Measurements from ENCODE around the gene RAB6D. TPM values are rescaled to one million over a fixed set of nuclear protein-coding genes. Genes with fewer than 3 reads are reported as not detected.

RAB6D gene
- total and polyA plus RNA-seq, 2 of the 13 experiments (the other 11 are each of a cell fraction or from before 2014, with no cell fraction given): 0.01 TPM; not detected in 1

DNA sequence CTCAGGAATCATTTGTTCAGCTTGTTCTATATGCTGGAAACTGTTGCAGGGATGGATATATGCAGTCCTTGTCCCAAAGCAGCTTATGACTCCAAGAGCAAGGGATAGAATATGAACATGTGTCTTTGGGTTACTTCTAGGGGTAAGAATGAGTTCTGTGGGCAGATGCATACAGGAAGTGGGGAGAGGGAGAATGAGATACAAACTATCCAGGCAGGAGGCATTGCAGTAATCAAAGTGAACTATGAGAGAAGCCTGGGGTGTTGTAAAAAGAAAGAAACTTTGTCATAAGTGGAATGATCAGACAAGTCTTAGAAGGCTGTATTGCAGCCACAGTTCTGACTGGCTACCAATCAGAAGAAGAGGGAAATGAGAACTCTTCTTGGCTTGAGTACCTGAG is 44.8 kb upstream of the RAB6D start:
- Histone ChIP-seq H3K9me3 (ENCODE audit: low read length) (no peaks in the 10 kb centered on the region), H3K79me2 (ENCODE audit: insufficient read depth, low read length) (no peaks in the 10 kb centered on the region), H2AFZ (ENCODE audit: low read length) (no peak overlapping the region), H3K27me3 (ENCODE audit: control insufficient read depth in 1 of 2, insufficient read depth in 2 of 2, low read length in 2 of 2) (peaks cover 3 to 46% of the 10 kb centered on the region in 2 experiments; a peak in 4 of 5 replicates), H3K27ac (ENCODE audit: extremely low read length, insufficient read depth, low read length) (no peak overlapping the region), H3K4me2 (ENCODE audit: low read depth, low read length) (no peak overlapping the region), H3K9ac (ENCODE audit: insufficient read depth, low read depth, low read length) (no peak overlapping the region), H3K36me3 (replicated peaks in 1 of 2; ENCODE audit: control insufficient read depth in 1 of 2, insufficient read depth in 2 of 2, low read length in 2 of 2) (no peaks in the 10 kb centered on the region), H3K4me3 (replicated peaks in 1 of 3; ENCODE audit: insufficient read depth in 1 of 3, low read depth in 2 of 3, low read length in 3 of 3) (no peak overlapping the region), H3K4me1 (ENCODE audit: insufficient read depth, low read length) (0 out of 2 replicates have a peak, but pooled peaks cover 5% of the 10 kb centered on the region), H4K20me1 (ENCODE audit: insufficient read depth, low read length) (no peaks in the 10 kb centered on the region)
- FAIRE-seq (no peak), DNase-seq (ENCODE audit: low spot score) (no peak), ATAC-seq (no peak)
- TF ChIP-seq HOXA9 (CRISPR knock-in tag; IDR thresholded peaks at IDR 0.05; ENCODE audit: borderline replicate concordance): no peak
- TF ChIP-seq ZNF766 (CRISPR knock-in tag; IDR thresholded peaks at IDR 0.05; ENCODE audit: borderline replicate concordance): no peak
- no peak for TF ChIP-seq PCBP2 (optimal IDR thresholded peaks at IDR 0.05; ENCODE audit: low read depth, low read length, poor library complexity, severe bottlenecking)
- no peak for TF ChIP-seq FOXA3 (CRISPR knock-in tag; IDR thresholded peaks at IDR 0.05)
- no peak for TF ChIP-seq MATR3 (CRISPR knock-in tag; IDR thresholded peaks at IDR 0.05)
- TF ChIP-seq ZNF652 (CRISPR knock-in tag; IDR thresholded peaks at IDR 0.05; ENCODE audit: borderline replicate concordance, low read depth): no peak
- TF ChIP-seq GLI4 (CRISPR knock-in tag; IDR thresholded peaks at IDR 0.05; ENCODE audit: borderline replicate concordance): no peak
- no peak for TF ChIP-seq FOXP1 (IDR thresholded peaks at IDR 0.05)
- TF ChIP-seq FOXP1 (CRISPR knock-in tag; IDR thresholded peaks at IDR 0.05): no peak
- no peak for TF ChIP-seq FOXC1 (CRISPR knock-in tag; IDR thresholded peaks at IDR 0.05; ENCODE audit: borderline replicate concordance)
- ChIA-PET CTCF (ENCODE audit: low intra/inter-chr PET ratio, low total read pairs) (no interaction called here), POLR2A (no interaction called here)
- in situ Hi-C loops (cut with HindIII; ENCODE audit: extremely low pct_ligation_motif_present, low pct_unique_long_range_greater_than_20kb) (loop anchor here (25.0 kb wide), 1 partner anchor 254 kb away; no protein-coding TSS in a partner anchor), intact Hi-C loops (cut with micrococcal nuclease; ENCODE audit: unreplicated experiment) (no loop called here)
- no TSS peak for BruUV-seq (replicated peaks)

- ChIA-PET CTCF (ENCODE audit: low intra/inter-chr PET ratio, low total read pairs) (no interaction called here), POLR2A (no interaction called here)
- FAIRE-seq: no peak
- H3K4me1 ChIP-seq (ENCODE audit: insufficient read depth, low read length): no peaks in the 10 kb centered on the region
- intact Hi-C loops (cut with micrococcal nuclease; ENCODE audit: unreplicated experiment): no loop called here
- in situ Hi-C loops (cut with HindIII; ENCODE audit: extremely low pct_ligation_motif_present, low pct_unique_long_range_greater_than_20kb): loop anchor here (25.0 kb wide), 1 partner anchor 254 kb away; no protein-coding TSS in a partner anchor
- no peak overlapping the region for H3K27ac ChIP-seq (ENCODE audit: extremely low read length, insufficient read depth, low read length)
- H3K4me3 ChIP-seq (replicated peaks in 1 of 3; ENCODE audit: insufficient read depth in 1 of 3, low read depth in 2 of 3, low read length in 3 of 3): no peak overlapping the region
- H3K79me2 ChIP-seq (ENCODE audit: insufficient read depth, low read length): no peaks in the 10 kb centered on the region
- H3K9ac ChIP-seq (ENCODE audit: insufficient read depth, low read depth, low read length): no peak overlapping the region
- ATAC-seq: no peak
- H4K20me1 ChIP-seq (ENCODE audit: insufficient read depth, low read length): no peaks in the 10 kb centered on the region
- H3K27me3 ChIP-seq (ENCODE audit: control insufficient read depth in 1 of 2, insufficient read depth in 2 of 2, low read length in 2 of 2): peaks cover 3 to 48% of the 10 kb centered on the region in 2 experiments; a peak in 4 of 5 replicates
- no TSS peak for BruUV-seq (replicated peaks)
- H3K4me2 ChIP-seq (ENCODE audit: low read depth, low read length): no peak overlapping the region
- no peaks in the 10 kb centered on the region for H3K36me3 ChIP-seq (replicated peaks in 1 of 2; ENCODE audit: control insufficient read depth in 1 of 2, insufficient read depth in 2 of 2, low read length in 2 of 2)
- no peak overlapping the region for H2AFZ ChIP-seq (ENCODE audit: low read length)
- H3K9me3 ChIP-seq (ENCODE audit: low read length): no peaks in the 10 kb centered on the region
- no peak for DNase-seq (ENCODE audit: low spot score)
- TF ChIP-seq, protein P1, sequence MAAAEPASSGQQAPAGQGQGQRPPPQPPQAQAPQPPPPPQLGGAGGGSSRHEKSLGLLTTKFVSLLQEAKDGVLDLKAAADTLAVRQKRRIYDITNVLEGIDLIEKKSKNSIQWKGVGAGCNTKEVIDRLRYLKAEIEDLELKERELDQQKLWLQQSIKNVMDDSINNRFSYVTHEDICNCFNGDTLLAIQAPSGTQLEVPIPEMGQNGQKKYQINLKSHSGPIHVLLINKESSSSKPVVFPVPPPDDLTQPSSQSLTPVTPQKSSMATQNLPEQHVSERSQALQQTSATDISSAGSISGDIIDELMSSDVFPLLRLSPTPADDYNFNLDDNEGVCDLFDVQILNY (CRISPR knock-in tag; conservative IDR thresholded peaks at IDR 0.05): no peak
- TF ChIP-seq AHR (CRISPR knock-in tag; IDR thresholded peaks at IDR 0.05) (no peak), JUNB (CRISPR knock-in tag; IDR thresholded peaks at IDR 0.05; ENCODE audit: borderline replicate concordance) (no peak), TIGD3 (CRISPR knock-in tag; IDR thresholded peaks at IDR 0.05; ENCODE audit: borderline replicate concordance) (no peak), ZNF746 (CRISPR knock-in tag; IDR thresholded peaks at IDR 0.05) (no peak), ZNF891 (CRISPR knock-in tag; IDR thresholded peaks at IDR 0.05) (no peak), ZNF484 (CRISPR knock-in tag; IDR thresholded peaks at IDR 0.05; ENCODE audit: borderline replicate concordance, low read depth) (no peak), TOE1 (CRISPR knock-in tag; IDR thresholded peaks at IDR 0.05) (no peak), ZNF564 (CRISPR knock-in tag; IDR thresholded peaks at IDR 0.05) (no peak), NBN (conservative IDR thresholded peaks at IDR 0.05) (no peak), RAD21 (CRISPR knock-in tag; IDR thresholded peaks at IDR 0.05) (no peak), KLF12 (CRISPR knock-in tag; IDR thresholded peaks at IDR 0.05; ENCODE audit: borderline replicate concordance) (no peak)
These were observed 44.2 kb upstream of the RAB6D start for GRCh38 chr2:131408207-131408606.
